Stimulated activated CD8-positive, alpha-beta memory T cell treated with anti-CD3 and anti-CD28 coated beads, Interleukin-2, amount 100 ng/mL, for 48 hours (primary cell): Measurements from ENCODE around the gene GRWD1.
"Not testable (repeated sequence)": the region's sequence is repeated elsewhere in the genome, so short reads cannot be mapped to it uniquely, and the experiment has no call there.

Experiments used
- DNase-seq, 2 donors: peaks; one replicate each; pipeline ENCODE4 v3.0.0-alpha.2; 2020; ENCODE audit warnings: low read depth in 2 of 2

Gene GRWD1

DNA sequence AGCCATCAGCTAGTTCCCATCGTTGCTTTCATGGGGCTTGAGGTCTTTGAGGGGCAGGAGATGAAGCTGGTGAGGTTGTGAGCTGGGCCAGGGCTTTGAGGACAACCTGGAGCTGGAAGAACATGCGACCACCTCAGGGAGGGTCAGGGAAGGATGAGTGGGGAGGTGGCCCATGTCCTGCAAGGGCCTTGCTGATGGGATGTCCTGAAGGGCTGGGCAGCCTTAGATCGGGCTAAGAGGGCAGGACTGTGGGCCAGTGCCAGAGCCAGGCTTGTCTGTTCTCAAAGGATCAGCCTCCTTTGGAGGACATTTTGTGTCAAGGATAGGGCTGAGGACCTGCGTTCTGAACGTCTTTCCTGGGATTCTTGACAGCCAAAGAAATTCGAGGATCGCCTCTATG lies 33.9 kb downstream of the GRWD1 start:
- DNase-seq = no peak

DNA sequence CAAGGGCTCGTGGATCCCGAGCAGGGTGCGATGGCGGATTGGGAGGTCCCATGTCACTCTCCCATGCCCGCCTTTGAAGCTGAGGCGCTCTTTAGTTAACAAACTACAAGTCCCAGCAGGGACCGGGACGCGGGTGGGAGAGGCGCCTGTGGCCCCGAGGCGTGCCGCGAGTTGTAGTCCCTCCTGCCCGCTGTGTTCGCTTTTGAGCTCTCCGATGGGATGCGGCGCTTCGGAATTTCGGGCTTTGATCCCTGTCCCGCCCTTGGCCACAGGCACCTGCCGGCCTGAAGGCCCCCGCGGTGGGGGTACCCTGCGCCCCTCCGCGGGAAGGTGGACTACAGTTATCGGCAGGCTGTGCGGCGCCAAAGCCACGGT lies 34.4 kb downstream of the GRWD1 start:
- no peak for DNase-seq

DNA sequence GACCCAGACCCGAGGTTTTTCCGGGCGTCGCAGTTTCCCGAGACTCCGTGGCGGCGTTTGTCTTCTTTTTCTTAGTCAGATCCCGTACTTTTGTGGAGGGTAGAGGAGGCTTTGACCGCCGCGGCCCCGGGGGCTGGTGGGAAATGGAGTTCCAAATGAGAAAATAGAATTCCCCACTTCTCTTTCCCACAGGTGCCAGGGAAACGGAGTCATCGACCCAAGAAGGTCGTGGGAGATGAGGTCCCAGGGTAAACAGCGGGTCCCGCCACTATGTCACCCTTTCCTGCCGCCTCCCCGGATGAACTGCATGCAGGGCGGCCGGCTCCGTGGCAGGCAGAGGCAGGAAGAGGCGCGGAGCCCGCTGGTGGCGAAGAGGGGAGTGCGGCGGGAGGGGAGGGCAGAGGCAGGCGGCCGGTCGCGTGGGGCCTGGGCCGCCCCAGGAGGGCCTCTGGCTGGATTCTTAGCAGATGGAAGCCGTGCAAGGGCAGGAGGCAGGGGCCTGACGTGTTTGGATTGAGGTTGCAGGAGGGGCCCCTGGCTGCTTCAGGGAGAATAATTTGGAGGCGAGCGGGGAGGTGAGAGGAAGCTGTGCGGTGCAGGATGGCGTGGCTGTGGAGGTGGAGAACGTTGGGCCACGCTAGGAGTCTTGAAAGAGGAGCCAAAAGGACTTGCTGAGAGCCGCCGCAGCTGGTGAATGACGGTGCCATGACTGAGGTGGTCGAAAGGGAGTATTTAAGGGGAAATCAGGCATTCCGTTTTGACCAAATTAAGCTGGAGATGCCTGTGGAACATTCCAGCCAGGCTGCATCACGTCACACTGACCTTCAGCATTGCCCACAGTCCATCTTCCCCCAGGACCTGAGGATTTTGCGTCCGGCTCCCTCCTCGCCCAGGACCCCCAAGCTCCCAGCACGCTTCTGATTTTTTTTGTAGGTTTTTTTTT lies 35.0 kb downstream of the GRWD1 start:
- peak in 1 of 2 donors; percentile 32 for DNase-seq

DNA sequence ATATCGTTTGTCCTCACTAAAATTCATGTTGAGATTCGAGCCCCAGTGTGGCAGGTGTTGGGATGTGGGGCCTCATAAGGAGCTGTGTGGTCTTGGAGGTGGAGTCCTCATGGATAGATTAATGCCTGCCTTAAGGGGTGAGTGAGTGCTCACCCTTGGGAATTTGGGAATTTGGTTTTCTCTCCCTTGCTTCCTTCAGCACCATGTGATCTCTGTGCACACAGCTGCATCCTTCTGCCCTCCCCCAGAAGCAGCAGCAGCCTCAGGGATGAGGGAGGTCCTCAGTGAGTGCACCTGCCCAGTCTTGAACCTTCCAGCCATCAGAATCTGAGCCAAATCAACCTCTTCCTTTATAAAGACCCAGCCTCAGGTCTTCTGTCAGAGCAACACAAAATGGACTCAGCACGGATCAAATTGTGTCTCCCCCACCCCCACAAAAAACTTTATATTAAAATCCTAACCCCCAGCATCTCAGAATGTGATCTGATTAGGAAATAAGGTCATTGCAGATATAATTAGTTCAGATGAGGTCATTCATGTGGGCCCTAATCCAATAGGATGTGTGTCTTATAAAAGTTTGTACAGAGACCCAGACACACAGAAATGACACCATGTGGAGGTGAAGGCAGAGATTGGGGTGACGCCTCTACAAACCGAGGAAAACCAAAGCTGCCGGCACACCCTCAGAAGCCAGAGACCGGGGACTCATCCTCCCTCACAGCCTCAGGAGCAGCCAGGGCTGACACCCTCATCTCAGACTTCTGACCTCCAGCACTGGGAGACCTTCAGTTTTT lies 36.3 kb downstream of the GRWD1 start:
- DNase-seq = no peak

DNA sequence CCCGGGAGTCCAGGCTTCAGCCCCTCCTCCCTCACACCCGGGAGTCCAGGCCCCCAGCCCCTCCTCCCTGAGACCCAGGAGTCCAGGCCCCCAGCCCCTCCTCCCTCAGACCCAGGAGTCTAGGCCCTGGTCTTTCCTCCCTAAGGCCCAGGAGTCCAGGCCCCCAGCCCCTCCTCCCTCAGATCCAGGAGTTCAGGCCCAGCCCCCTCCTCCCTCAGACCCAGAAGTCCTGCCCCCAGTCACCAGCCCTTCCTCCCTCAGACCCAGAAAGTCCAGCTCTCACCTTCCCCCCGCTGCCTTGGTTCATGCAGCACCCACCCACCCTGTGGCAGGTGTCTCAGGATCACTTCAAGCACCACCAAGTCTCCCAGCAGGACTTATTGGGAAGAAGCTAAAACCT lies 37.5 kb downstream of the GRWD1 start:
- no peak for DNase-seq

DNA sequence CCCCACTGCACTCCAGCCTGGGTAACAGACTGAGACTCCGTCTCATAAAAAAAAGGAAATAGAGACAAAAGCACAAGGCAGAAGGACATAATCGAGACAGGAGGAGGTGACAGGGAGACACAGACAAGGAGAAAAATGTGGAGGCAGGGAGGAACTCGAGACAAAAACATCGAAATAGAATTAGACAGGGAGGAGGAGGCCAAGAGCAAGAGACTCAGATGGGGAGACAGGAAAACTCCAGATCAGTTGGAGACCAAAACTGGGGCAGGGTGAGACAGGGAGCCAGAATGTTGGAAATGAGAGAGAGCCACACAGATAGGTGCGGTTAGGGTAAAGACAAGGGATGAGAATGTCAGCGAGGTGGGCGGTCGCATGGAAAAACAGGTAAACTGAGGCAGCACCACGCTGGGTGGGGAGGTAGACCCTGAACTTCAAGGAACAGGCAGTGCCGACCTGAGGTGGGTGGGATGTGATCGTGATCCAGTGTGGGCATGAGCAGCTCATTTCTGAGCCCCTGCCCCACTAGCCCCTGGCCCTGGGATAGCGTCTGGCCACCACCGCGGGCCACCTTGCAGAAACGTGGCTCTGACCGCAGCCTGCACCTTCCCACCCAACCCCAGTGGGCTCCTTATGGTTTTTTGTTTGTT lies 38.6 kb downstream of the GRWD1 start:
- no peak for DNase-seq

DNA sequence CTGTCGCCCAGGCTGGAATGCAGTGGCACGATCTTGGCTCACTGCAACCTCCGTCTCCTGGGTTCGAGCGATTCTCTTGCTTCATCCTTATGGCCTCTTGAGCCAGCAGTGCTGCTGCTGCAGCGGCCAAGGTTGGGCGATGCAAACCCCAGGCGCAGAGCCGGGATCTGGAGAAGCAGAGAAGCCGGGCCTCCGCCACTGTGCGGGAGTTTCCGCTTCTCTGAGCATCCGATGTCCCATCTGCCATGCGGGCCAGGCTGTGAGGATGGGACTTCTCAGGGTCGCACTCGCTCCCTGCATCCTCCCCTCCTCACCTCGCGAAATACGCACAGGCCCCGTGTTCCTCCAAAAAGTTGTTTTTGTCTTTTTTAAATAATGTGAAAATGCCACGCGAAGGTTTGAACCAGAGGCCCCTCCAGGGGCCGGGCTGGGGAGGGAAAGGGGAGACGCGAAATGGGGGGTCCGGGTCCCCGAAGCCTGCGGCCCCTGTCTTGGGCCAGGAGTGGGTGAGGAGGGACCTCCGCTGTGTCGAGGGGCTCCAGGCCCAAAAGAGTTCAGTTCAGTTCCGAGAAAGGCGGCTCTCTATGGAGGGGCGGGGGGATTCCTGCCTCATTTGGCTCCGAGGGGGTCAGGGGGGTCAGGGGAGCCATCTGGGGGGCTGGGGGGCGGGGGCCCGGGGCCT lies 39.3 kb downstream of the GRWD1 start:
- DNase-seq = no peak

DNA sequence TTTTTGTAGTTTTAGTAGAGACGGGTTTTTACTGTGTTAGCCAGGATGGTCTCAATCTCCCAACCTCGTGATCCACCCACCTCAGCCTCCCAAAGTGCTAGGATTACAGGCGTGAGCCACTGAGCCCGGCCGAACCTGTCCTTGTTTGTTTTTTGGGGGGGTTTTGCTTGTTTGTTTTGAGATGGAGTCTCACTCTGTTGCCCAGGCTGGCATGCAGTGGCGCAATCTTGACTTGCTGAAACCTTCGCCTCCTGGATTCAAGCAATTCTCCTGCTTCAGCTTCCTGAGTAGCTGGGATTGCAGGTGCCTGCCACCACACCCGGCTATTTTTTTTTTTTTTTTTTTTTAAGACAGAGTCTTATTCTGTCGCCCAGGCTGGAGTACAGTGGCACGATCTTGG lies 40.9 kb downstream of the GRWD1 start:
- DNase-seq = not testable (repeated sequence)

DNA sequence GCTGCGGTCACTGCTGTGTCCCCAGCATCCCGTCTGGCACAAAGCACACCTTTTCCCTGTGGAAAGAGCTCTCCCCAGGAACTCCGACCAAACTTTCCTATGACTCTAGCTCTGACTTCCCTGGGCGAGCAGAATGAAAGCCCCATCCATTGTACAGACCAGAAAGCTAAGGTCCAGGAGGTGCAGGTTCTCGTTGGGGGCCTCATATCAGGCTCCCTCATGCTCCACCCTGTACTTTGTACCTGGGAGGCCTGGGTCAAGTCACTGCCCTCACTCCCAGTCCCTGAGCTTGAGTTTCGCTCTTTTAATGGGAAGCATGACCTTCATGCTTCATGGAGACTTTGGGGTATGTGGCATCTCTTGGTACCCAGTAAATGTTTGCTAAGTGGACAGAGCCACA lies 41.8 kb downstream of the GRWD1 start:
- DNase-seq = no peak

DNA sequence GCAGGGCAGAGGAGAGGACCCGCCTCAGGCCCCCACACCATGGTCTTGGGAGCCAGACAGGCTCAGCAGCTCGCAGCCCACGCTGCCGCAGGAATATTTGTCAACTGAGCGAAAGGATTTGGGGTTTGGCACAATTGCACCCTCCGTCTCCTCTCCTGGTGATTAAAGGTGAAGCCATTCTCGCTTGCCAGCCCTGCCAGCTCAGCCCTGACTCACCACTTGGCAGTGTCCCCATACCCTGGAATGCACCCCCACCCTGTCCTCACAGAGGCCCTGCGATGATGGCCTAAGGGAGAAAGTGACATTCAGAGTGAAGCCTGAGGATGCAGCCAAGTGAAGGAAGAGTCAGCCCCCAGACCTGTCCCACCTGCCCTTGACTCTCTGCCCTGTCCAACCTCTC lies 42.2 kb downstream of the GRWD1 start:
- DNase-seq = no peak

DNA sequence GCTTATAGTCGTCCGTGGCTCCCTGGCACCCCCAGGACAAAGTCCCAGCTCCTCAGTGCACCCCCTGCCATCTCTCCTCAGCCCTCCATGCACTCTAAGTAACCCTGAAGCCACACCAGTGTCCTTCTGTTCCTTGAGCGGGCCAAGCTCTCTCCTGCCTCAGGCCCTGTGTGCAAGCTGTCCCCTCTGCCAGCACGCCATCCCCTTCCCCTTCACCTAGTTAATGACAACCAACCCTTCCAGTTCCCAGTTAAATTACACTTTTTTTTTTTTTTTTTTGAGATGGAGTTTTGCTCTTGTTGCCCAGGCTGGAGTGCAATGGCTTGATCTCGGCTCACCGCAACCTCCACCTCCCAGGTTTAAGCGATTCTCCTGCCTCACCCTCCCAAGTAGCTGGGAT lies 42.7 kb downstream of the GRWD1 start:
- DNase-seq = not testable (repeated sequence)

DNA sequence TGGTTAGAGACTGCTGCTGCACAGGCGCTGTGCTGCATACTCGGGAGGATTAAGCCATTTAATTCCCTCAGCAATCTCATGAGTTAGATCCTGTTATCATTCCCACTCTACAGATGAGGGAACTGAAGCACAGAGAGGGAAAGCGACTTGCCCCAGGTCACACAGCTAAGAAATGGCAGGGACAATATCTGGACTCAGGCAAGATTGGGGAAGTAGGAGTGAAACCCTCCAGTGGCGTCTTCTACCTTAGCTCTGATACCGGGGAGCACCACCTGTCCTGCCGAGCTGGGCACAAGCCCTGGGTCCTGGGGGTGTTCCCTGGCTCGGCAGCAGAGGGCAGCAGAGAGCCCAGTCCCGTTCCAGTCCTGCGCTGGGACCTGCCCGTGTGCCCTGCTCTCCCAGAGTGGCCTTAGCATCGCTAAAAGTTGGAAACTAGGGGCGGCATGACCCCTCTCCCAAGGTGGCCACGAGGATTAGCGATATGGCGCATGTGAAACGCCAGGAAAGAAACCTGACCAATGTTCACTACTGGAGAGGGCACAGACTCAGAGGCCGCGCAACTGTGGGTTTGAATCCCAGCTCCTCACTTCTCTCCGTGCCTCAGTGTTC lies 43.9 kb downstream of the GRWD1 start:
- peak; percentile 74 to 86 for DNase-seq

DNA sequence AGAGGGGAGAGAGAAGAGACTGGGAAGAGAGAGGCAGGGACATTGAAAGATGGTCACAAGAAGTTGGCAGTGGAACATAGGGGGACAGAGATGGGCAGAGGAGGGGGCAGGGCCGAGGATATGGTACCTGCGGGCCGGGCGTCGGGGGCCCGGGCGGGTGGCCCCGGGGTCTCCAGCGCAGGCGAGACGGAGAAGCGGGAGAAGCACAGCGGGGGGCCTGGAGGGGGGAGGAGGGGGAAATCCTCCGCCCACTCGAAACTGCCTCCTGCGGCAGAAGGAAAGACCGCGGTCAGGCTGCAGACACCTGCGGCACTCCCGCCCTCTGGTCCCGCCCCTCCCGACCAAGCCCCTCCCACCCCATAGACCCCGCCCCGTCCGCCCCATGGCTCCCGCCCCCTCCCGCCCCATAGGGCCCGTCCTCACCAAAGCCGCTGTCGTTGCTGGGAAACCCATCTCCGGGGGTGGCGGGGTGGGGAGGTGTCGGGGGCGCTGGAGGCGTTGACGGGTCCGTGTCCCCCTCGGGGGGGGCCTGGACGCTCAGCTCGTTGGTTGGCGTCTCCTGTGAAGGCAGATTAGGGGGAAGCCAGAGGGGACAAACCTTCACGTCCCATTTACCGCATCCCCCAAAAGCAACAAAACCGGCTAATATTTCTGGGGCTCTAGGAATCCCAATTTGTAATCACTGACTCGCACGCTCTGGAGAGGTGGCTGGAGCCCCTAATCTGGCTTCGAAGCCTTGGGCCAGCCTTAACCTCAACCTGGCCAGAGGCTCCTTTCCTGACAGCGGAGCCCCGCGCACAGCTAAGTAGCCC lies 45.4 kb downstream of the GRWD1 start:
- DNase-seq = peak in 1 of 2 donors; percentile 36

DNA sequence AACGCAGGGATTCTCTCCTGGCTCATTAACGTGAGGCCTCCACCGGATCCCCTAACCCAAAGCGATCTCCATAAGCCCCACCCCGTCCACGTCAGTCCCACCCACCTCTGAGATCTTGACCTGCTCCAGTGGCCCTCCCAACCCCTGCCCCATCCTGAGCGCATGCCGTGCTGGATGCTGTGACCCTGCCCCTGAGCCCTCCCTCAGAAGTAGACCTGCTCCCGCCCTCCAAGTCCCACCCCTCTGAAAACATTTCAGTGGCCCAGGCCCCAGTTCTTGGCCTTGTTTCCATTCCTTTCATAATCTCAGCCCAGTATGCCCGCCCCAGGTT lies 46.0 kb downstream of the GRWD1 start:
- no peak for DNase-seq

DNA sequence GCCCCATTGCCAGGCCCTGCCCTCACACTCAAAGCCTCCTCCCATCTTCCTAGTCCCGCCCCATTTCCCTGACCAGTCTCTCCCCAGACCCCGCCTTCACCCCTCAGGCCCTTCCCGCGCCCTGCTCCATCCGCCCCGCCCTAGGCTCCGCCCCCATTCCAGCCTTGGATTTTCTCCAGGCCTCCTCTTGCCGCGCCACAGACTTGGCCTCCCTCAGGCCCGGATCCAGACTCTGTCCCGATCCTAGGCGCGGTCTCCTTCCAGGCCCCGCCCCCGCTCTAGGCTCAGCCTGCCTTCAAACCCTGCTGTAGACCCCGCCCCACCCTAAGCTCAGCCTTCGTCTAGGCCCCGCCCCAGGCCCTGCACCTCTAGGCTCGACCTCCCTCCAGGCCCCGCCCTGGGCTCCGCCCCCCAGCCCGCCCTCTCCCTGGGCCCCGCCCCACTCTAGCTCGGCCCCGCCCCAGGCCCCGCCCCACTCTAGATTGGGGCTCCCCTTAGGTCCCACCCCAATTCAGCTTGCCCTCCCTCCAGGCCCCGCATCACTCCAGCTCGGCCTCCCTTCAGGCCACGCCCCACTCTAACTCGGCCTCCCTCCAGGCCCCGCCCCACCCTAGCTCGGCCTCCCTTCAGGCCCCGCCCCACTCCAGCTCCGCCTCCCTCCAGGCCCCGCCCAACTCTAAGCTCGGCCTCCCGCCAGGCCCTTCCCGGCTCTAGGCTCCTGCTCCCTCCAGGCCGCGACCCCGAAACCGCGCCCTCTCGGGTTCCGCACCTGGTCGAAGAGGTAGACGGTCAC lies 47.3 kb downstream of the GRWD1 start:
- peak; percentile 68 to 84 for DNase-seq

DNA sequence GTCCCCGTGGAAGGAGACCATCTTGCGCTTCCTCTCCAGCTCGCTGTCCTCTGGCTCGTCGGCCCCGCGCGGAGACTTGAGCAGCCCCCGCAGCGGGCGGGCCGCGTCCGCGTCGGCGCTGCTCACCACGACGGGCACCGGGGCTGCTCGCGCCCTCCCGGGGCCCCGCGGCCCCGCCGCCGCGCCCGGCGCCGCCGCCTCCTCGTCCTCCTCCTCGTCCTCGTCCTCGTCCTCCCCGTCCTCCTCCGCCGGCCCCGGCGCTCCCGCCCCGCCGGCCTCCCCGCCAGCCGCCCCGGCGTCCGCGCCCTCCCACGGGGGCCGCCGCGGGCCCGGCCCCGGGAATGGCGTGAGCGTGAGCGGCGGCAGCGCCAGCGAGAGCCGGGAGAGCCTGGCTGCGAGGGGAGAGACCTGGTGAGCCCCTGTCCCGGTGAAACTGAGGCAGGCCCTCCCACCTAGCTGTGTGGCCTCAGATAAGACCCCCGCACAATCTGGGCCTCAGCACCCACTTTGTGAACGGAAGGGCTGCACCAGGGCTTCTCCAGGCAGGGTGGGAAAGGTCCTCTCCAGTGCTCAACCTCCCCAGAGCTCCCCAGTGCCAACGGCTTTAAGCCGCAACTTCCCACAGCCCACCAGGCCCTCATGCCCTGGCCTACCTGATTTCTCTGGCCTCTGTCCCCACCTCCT lies 48.1 kb downstream of the GRWD1 start:
- no peak for DNase-seq

DNA sequence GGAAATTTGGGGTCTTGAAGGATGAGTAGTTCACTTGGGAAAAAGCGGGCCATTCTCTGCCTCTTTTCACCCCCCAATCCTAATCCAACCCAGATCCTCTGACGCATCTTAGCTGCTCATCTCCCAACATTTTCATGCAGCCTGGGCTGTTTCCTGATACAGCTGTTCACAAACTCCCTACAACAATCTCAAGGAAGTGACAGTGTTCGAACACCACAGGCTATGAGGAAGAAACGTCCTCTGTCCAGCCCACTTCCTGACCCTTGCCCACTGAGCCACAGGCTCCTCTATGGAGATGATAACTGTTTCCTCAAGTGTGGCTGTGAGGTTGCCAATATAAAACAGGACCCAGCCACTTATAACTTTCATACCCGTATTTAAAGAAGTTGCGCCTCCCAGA lies 49.6 kb downstream of the GRWD1 start:
- DNase-seq = no peak

DNA sequence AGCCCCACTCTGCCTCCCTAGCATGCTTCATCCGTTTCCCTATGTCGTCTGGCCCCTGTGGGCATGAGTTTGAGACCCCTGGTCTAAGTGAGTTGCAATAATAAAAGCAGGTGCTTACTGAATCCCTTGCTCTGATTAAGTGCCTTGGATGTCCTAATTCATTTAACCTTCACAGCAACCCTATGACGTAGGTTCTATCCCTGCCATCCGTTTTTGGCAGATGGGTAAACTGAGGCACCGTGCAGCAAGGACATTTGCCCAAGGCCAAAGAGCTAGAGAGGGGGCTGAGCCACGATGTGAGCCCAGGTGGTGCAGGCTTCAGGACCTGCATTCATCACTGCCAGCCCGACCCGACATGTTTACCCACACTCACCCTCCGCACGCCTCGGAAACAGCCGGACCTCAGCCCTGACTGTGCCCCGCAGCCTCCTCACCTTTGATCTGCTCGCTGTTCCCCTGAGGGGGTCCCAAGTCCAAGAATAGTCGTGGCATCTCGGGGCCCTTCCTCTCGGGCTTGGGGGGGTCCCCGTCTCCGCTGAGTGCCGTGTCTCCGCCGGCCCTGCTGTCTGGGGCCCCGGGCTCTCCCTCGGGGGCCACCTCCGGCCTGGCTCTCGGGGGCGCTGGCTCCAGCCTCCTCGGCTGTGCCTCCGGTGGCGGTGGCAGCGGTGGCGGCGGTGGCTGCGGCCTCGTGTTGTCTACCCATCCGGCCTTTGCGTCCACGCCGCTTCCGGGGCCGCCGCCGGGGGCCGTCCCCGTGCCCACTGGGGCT lies 51.4 kb downstream of the GRWD1 start:
- no peak for DNase-seq
